Glomerular visceral epithelial cell (primary cell): ENCODE measurements around the gene VAPB.

Source experiments
- DNase-seq: peaks from one replicate; pipeline ENCODE4 v3.0.0-alpha.2; 2016; ENCODE audit errors: extremely low spot score

VAPB gene

DNA sequence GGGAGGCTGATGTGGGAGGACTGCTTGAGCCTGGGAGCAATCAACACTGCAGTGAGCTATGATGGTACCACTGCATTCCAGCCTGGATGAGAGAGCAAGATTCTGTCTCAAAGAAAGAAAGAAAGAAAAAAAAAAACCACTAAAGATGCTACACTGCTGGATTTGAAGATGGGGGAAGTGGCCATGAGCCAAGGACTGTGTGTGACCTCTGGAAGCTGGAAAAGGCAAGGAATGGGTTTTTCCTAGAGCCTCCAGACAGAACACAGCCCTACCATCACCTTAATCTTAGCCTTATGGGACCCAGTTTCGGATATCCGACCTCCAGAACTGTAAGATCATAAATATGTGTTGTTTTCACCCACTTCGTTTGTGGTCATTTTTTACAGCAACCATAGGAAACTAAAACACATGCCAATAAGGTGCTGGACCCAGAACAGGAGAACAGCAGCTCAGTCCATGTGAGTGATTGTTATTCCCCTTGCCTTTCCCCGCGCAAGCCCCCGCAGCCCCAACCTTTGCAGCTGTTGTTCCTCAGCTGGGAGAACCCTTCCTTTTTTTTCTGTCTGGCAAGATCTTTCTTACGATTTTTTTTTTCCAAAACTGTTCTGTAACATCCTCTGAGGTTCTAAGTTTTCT, 11.1 kb upstream of the VAPB start:
- DNase-seq: no peak

DNA sequence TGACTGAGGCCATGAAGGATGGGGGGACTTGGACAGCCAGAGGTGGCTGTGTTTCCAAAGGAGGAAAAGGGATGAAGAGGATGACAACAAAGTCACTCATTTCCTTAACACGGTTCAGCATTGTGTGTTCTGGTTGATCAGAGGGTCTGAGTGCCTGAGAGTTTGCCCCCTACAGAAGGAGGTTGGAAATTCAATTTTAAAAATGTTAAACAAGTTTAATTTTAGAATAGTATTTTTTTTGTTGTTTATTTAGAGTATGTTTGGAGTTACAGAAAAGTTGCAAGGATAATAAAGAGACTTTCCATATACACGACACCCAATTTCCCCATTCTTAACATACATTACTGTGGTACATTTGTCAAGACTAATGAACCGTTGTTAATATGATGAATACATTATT, 10.3 kb upstream of the VAPB start:
- no peak for DNase-seq

GRCh38 chr20:58381627-58382026, 7.4 kb upstream of the VAPB start:
- DNase-seq: no peak

DNA sequence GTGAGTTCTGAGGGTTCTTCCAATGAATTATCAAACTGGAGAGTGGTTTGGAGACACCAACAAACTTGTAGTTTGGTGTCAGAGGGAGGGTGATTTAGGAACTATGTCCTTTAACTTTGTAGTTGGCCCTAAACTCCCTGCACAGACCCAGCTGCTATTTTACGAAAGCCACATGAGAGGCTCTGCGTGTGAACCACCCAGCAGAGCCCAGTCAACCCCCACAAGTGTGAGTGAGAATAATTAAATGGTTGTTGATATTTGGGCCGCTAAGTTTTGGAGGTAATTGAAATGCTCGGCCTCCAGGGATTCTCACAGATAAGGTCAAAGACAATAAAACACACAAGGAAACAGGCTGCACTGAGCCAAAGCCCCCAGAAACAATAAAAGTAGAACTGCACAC, 6.9 kb upstream of the VAPB start:
- no peak for DNase-seq

GRCh38 chr20:58384821-58385220, 4.2 kb upstream of the VAPB start:
- no peak for DNase-seq

DNA sequence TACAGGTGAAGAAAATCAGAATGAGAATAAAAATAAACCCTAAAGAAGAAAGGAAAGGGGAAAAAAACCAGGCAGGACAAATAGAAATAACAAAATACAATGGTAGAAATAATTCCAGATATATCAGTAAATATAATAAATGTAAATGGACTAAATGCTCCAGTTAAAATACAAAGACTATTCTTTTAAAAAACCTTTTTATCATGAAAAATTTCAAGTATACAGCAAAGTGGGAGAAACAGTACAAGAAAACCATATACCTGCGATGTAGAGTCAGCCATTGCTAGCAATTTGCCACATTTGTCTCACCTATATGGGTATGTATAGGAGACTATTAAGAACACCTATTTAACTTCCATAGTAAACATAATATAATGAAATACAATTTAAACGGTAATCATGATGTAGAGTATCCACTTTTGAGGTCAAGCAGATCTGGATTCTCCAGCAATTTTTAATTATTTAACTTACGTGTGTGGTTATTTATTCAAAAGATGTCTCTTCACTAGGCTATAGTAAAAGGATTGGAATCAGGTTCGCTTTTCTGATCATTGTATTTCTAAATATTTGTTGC, 914 bp upstream of the VAPB start:
- DNase-seq: no peak

- DNase-seq: peak; percentile 51
Measured at GRCh38 chr20:58389324-58389967, 417 bp downstream of the VAPB start.

- DNase-seq: no peak
Measured at GRCh38 chr20:58389968-58390658, 1.1 kb downstream of the VAPB start.

DNA sequence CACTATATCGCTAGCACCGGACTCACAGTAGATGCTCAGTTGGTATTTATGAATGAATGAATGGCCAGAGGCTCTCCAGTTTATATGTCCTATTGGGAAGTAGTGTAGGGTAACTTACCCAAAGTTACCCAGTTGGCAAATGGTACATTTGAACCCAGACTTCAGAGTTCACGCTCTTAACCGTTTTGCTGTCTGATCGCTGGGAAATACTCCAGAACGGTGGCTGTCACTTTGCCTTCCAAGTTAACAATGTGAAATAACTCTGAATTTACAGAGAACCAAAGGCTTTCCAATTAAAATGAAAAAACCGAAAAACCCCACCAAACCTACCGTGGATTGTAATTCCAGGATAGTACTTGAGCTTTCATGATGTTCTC, 1.6 kb downstream of the VAPB start:
- no peak for DNase-seq

DNA sequence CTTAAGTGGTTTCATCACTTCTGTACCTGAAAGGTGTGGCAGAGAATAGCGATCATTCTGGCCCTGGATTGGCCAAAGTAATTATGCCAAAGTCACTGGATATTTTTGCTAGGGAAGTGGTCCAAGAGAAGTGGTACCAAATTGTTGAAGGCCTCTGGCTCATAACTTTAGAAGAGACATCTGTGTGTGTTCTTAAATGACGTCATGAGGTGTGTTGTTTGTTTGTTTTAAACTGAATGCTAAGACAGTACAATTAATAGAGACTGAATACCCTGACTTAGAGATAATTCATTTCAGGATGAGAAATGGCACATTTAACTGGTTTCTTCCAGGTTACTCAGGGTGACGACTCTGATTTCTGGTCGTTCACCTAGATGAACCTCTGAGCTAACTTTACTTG, 3.3 kb downstream of the VAPB start:
- DNase-seq: no peak

DNA sequence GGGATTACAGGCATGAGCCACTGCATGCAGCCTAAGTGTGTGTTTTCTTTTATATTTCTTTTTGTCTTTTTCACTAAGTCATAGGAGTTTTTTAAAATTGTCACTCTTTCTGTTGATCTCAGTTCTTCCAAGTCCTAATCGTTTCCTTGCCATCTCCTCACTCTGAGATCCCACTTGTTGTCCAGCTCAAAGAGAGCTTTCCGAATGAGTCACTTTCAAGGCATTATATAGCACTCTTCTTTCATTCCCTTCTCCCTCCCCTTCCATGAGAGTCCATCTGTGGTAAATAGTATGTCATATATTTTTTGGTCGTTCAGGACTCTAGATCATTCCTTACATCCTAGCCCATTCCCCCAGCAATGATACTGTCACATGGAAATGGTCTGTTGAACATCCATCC, 4.3 kb downstream of the VAPB start:
- DNase-seq: no peak

GRCh38 chr20:58394801-58395200, 5.8 kb downstream of the VAPB start:
- no peak for DNase-seq

GRCh38 chr20:58395604-58396003, 6.6 kb downstream of the VAPB start:
- no peak for DNase-seq

GRCh38 chr20:58397429-58397828, 8.4 kb downstream of the VAPB start:
- DNase-seq: no peak

DNA sequence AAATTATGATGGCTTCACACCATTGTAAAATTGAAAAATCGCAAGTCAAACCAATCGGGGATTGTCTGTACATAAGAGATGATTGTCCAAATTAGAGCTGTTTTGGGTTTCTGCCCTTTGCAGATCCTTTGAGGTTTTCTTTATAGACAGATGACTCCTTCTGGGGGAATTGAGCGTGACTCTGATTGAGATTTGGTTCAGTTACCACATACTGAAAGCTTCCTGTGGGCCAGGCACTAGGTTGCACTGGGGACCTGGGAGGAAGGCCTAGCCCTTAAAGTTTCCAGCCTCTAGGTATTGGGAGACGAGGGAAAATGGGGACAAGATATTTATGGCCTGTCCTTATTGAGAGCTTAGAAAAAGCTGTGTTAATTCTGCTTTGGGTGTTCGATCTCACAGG, 9.2 kb downstream of the VAPB start:
- no peak for DNase-seq

- no peak for DNase-seq
Measured at GRCh38 chr20:58399926-58400325, 10.9 kb downstream of the VAPB start.

DNA sequence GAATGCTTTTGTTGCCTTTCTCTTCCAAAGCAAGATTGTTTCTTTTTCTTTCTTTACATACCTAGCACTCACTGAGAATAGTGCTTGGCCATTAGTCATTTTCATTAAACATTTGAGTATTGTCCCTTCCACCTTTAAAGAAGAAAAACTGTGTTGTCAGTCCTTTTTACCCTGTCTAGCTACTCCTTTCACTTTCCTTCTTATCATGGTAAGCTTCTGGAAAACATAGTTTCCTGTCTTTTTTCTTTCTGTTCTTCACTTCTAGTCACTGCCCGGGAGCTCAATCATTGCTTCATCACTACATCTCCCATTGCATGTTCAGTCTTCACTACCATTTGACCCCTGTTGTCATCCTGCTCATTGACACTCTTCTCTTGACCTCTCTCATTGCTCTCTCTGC, 12.1 kb downstream of the VAPB start:
- no peak for DNase-seq

DNA sequence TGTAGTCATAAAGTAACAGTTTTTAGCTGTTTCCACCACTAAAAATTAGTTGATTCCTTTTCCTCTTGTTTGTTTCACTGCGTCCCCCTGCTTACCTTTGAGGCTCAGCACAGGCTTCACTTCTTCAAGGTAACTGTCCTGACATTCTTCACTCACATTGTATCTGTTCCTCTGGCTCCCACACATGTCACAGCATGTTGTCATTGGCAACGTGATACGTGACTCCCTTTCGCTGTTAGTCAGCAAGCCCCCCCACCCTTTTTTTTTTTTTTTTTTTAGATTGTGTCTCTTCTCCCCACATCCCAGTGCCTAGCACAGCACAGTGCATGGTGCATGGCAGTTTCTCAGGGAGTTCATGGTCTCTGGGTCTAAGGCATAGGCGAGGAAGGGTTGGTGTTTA, 13.3 kb downstream of the VAPB start:
- no peak for DNase-seq

- DNase-seq: no peak
Measured at GRCh38 chr20:58402827-58403226, 13.8 kb downstream of the VAPB start.

DNA sequence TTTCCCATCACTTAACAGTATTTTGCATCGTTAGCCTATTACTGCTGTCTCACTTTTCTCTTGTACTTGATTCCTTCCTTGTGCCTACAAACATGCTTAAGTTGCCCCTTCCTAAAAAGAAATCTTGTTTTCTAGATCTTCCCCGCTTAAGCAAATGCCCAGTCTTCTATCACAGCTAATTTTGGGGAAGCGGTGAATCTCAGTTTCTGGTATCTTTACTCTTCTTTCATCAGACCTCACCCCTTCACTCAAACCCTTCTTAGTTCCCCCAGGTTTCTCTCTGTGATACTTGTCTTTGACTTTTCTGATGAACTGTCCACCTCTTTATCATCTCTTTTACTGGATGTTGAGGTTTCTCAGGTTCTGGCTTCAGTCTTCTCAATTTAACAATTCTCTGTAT, 14.2 kb downstream of the VAPB start:
- no peak for DNase-seq

- DNase-seq: no peak
Measured at GRCh38 chr20:58405504-58406291, 16.7 kb downstream of the VAPB start.

DNA sequence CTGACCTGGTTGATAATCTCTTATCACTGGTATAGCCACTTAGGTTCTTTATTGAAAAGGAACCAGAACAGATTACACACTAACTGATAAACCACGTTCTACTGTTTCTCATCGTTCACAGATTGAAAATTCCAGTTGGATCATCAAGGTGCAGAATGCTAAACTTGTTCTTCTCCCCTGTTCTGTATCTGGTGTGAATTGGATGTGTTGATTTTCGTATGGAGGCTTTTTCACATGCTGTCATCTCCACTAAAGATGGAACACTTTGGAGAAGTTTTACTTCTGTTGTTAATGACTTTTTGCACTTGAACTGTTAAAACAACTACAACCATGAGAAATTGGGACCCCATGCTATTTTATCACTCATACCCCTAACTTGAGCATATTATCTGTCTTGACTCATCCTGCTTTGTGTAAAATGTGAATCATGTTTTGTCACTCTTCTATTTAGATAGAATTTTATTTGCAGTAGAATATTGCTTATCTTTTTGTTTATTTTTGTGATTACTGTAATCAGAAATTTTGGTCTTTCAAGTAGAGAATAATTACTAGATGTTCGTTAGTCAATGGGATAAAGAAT, 17.5 kb downstream of the VAPB start:
- no peak for DNase-seq
